HL-60/S4 treated with phorbol 12-myristate 13-acetate at 8.2 ng/mL for 4 days and 3 days (cell line): ENCODE results near the gene OR10V1.

ENCODE experiments used
- in situ Hi-C: fragments of 300-500 bp; cut with MboI; formaldehyde crosslinking; loops from 2 replicates; pipeline ENCODE4 v1.15.0; 2022; ENCODE audit warnings: low sequenced_read_pairs

The OR10V1 gene

GRCh38 chr11:59668950-59669610, 44.6 kb downstream of the OR10V1 start, which contains the start of gene PATL1:
Gene PATL1, minus strand, starts transcription at chr11:59669037. Its CDS starts 142 bp downstream, at chr11:59668895.
- in situ Hi-C loops: loop anchor here (25.0 kb wide), 1 partner anchor 107 kb away; no protein-coding TSS in a partner anchor

- in situ Hi-C loops: loop anchor here (25.0 kb wide), 1 partner anchor 106 kb away; no protein-coding TSS in a partner anchor
These were observed 45.3 kb downstream of the OR10V1 start for GRCh38 chr11:59668188-59668949.

GRCh38 chr11:59667812-59668187, 45.8 kb downstream of the OR10V1 start:
- in situ Hi-C loops: loop anchor here (25.0 kb wide), 1 partner anchor 105 kb away; no protein-coding TSS in a partner anchor

GRCh38 chr11:59666969-59667368, 46.7 kb downstream of the OR10V1 start:
- in situ Hi-C loops: loop anchor here (25.0 kb wide), 1 partner anchor 105 kb away; no protein-coding TSS in a partner anchor
